Lung (tissue), 12 donors: Measurements from ENCODE around the gene HNF4A. TPM values are rescaled to one million over a fixed set of nuclear protein-coding genes. Genes with fewer than 3 reads are reported as not detected.

Experiments used
- ATAC-seq: fragments of 200-7000 bp; cut with Tn5 transposase; one replicate; pipeline ENCODE4 v1.9.1; 2020; ENCODE audit warnings: moderate number of reproducible peaks; ENCODE audit not compliant: insufficient read depth, low FRiP score
- DNase-seq, 3 donors: peaks; one replicate each; pipeline ENCODE4 v3.0.0-alpha.2; 2013 to 2017
- H3K27ac ChIP-seq, 2 donors: one replicate each; pipeline ENCODE4 v1.5.1; 2013; ENCODE audit warnings: mild to moderate bottlenecking in 2 of 2, moderate library complexity in 2 of 2, control low read depth in 1 of 2, inconsistent platforms in 1 of 2, low read depth in 1 of 2, low read length in 1 of 2
- H3K27me3 ChIP-seq, 3 donors: one replicate each; pipeline ENCODE4 v1.5.1; 2013; ENCODE audit warnings: low read length in 2 of 3; ENCODE audit not compliant: control insufficient read depth in 3 of 3, insufficient read depth in 3 of 3
- H3K36me3 ChIP-seq, 4 donors: one replicate each; pipeline ENCODE4 v1.5.1; 2013; ENCODE audit warnings: low read length in 4 of 4, mild to moderate bottlenecking in 1 of 4, moderate library complexity in 1 of 4; ENCODE audit not compliant: control insufficient read depth in 4 of 4, insufficient read depth in 4 of 4
- H3K4me1 ChIP-seq, 5 donors: one replicate each; pipeline ENCODE4 v1.5.1; 2013; ENCODE audit warnings: low read length in 5 of 5, mild to moderate bottlenecking in 2 of 5, moderate library complexity in 1 of 5; ENCODE audit not compliant: control insufficient read depth in 5 of 5, insufficient read depth in 5 of 5
- H3K4me3 ChIP-seq: one replicate; pipeline ENCODE4 v1.5.1; 2013; ENCODE audit warnings: mild to moderate bottlenecking, control low read depth, moderate library complexity
- H3K9ac ChIP-seq, 2 donors: one replicate each; pipeline ENCODE4 v1.5.1; 2013; ENCODE audit warnings: low read length in 2 of 2, control low read depth in 1 of 2; ENCODE audit not compliant: insufficient read depth in 1 of 2
- H3K9me3 ChIP-seq, 4 donors: one replicate each; pipeline ENCODE4 v1.5.1; 2013; ENCODE audit warnings: low read length in 3 of 4, mild to moderate bottlenecking in 1 of 4, moderate library complexity in 1 of 4; ENCODE audit not compliant: control insufficient read depth in 4 of 4, insufficient read depth in 3 of 4
- CTCF ChIP-seq: IDR thresholded peaks from 2 replicates; pipeline ENCODE4 v1.5.1; 2012; ENCODE audit warnings: mild to moderate bottlenecking; ENCODE audit errors: control extremely low read depth, extremely low read depth
- WGBS, 2 donors: extraction: QIAGEN DNeasy Blood & Tissue Kit; methylation state at CpG; one replicate each; pipeline ENCODE4 v1.1.7; 2013; 5-methylcytosine and 5-hydroxymethylcytosine counted together
- polyA plus RNA-seq, 2 donors: library from polyadenylated mRNA; stranded (reverse); fragments of 200-250 nt; gene quantifications; one replicate each; pipeline ENCODE4 v1.2.1, GENCODE V29; 2013
- total RNA-seq, 2 donors: library from RNA; depleted of rRNA in 1 of 2; stranded (reverse); fragments of >200 nt in 1 of 2; gene quantifications; one replicate each; pipeline ENCODE4 v1.2.1, GENCODE V29; 2014 to 2021
- donor health status: control.
- donor health status: control.
- donor health status: Bipolar disorder and iron deficiency.
- donor health status: healthy.
- donor health status: DM: yes; HTN: yes; CAD: no.

HNF4A gene
- total and polyA plus RNA-seq, 4 donors = 0.14 to 1.3 (median 0.41) TPM

GRCh38 chr20:44393608-44394451 is 38.3 kb downstream of the HNF4A start:
- H3K9me3 ChIP-seq = no peaks in the 10 kb centered on the region
- no peak for DNase-seq

GRCh38 chr20:44394452-44394701 is 38.9 kb downstream of the HNF4A start:
- H3K27ac ChIP-seq = no peak overlapping the region
- no peak overlapping the region for H3K9ac ChIP-seq
- no peaks in the 10 kb centered on the region for H3K27me3 ChIP-seq
- peaks cover 0 to 13% (median 4%) of the 10 kb centered on the region in 5 donors for H3K4me1 ChIP-seq
- no peak overlapping the region for H3K4me3 ChIP-seq
- H3K36me3 ChIP-seq = no peaks in the 10 kb centered on the region
- no peaks in the 10 kb centered on the region for H3K9me3 ChIP-seq
- ATAC-seq = no peak
- TF ChIP-seq CTCF = no peak
- peak in 1 of 3 donors; percentile 33 for DNase-seq
- 52 to 70% methylated on average over 2 of the region's 2 CpGs for WGBS, 2 donors

More at GRCh38 chr20:44393608-44394451, 38.3 kb downstream of the HNF4A start:
- H3K9ac ChIP-seq = no peak overlapping the region
- H3K27me3 ChIP-seq = no peaks in the 10 kb centered on the region
- no peak overlapping the region for H3K27ac ChIP-seq
- ATAC-seq = no peak
- H3K4me1 ChIP-seq = peaks cover 0 to 13% (median 4%) of the 10 kb centered on the region in 5 donors
- H3K36me3 ChIP-seq = no peaks in the 10 kb centered on the region
- no peak for TF ChIP-seq CTCF
- 74 to 81% methylated on average over 9 of the region's 9 CpGs for WGBS, 2 donors
- no peak overlapping the region for H3K4me3 ChIP-seq

- Histone ChIP-seq H3K36me3 (no peaks in the 10 kb centered on the region), H3K4me1 (peaks cover 0 to 13% (median 4%) of the 10 kb centered on the region in 5 donors), H3K9me3 (no peaks in the 10 kb centered on the region), H3K9ac (no peak overlapping the region), H3K4me3 (no peak overlapping the region), H3K27me3 (no peaks in the 10 kb centered on the region), H3K27ac (no peak overlapping the region)
- ATAC-seq (no peak), DNase-seq (peak in 1 of 3 donors; percentile 70)
- TF ChIP-seq CTCF = no peak
- WGBS, 2 donors = 46 to 59% methylated on average over 15 of the region's 15 CpGs
These were observed 39.4 kb downstream of the HNF4A start for GRCh38 chr20:44394702-44395460.
